OCI-LY7 (cell line): ENCODE results near the gene ITGA7.

Experiments
- EZH2phosphoT487 ChIP-seq: fragments of 200-600 bp; sonication (generic); IDR thresholded peaks from 2 replicates; pipeline ENCODE4 v1.6.1; 2018; ENCODE audit warnings: low read depth, borderline replicate concordance, mild to moderate bottlenecking, mixed run types, antibody characterized with exemption, low read length, moderate library complexity, mixed read lengths
- TF ChIP-seq, protein P1 (sequence below): fragments of 200-600 bp; sonication (generic); conservative IDR thresholded peaks from 2 replicates; pipeline ENCODE4 v1.5.1; 2014; ENCODE audit warnings: mild to moderate bottlenecking, antibody characterized with exemption, low read length, moderate library complexity, mixed read lengths

DNA sequence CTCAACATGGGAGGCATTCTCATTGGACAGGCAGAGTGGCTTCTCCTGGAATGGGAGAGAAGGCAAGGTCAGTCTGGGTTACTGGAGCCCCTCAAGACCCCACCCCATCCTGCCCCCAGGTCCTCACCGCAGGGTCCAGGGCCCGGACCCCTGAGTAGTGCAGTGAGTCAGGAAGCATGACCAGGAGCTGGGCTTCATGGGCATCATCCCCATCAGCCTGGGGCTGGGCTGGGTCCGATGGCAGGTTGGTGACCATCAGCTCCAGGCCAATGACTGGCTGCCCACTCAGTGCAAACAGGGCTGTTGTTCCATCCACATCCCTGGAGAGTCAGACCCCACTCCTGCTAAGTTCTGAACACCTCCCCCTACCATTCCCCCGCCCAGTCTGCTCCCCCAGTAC lies 13.1 kb downstream of the ITGA7 start:
- TF ChIP-seq, protein P1, sequence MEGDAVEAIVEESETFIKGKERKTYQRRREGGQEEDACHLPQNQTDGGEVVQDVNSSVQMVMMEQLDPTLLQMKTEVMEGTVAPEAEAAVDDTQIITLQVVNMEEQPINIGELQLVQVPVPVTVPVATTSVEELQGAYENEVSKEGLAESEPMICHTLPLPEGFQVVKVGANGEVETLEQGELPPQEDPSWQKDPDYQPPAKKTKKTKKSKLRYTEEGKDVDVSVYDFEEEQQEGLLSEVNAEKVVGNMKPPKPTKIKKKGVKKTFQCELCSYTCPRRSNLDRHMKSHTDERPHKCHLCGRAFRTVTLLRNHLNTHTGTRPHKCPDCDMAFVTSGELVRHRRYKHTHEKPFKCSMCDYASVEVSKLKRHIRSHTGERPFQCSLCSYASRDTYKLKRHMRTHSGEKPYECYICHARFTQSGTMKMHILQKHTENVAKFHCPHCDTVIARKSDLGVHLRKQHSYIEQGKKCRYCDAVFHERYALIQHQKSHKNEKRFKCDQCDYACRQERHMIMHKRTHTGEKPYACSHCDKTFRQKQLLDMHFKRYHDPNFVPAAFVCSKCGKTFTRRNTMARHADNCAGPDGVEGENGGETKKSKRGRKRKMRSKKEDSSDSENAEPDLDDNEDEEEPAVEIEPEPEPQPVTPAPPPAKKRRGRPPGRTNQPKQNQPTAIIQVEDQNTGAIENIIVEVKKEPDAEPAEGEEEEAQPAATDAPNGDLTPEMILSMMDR, result no peak
- TF ChIP-seq EZH2phosphoT487, result no peak
